Stomach smooth muscle (tissue), 2 donors: ENCODE measurements around the gene HJV.

Experiments used
- H3K27ac ChIP-seq: one replicate; pipeline ENCODE4 v1.7.0; 2013; ENCODE audit warnings: mild to moderate bottlenecking, low read length, inconsistent platforms
- H3K27me3 ChIP-seq, 2 donors: one replicate each; pipeline ENCODE4 v1.7.0; 2013; ENCODE audit warnings: low read length in 2 of 2; ENCODE audit not compliant: insufficient read depth in 2 of 2, control insufficient read depth in 1 of 2
- H3K36me3 ChIP-seq, 2 donors: one replicate each; pipeline ENCODE4 v1.7.0; 2013; ENCODE audit warnings: low read length in 2 of 2; ENCODE audit not compliant: control insufficient read depth in 2 of 2, insufficient read depth in 2 of 2
- H3K4me1 ChIP-seq: one replicate; pipeline ENCODE4 v1.7.0; 2013; ENCODE audit warnings: low read length; ENCODE audit not compliant: control insufficient read depth, insufficient read depth
- H3K4me3 ChIP-seq, 2 donors: one replicate each; pipeline ENCODE4 v1.7.0; 2013; ENCODE audit warnings: low read length in 2 of 2
- H3K9ac ChIP-seq, 2 donors: one replicate each; pipeline ENCODE4 v1.7.0; 2013; ENCODE audit warnings: low read length in 2 of 2, mild to moderate bottlenecking in 1 of 2
- H3K9me3 ChIP-seq, 2 donors: one replicate each; pipeline ENCODE4 v1.7.0; 2013; ENCODE audit warnings: low read length in 2 of 2; ENCODE audit not compliant: control insufficient read depth in 2 of 2
- donor health status: healthy.
- donor health status: Pancreatic carcinoma.

HJV gene

DNA sequence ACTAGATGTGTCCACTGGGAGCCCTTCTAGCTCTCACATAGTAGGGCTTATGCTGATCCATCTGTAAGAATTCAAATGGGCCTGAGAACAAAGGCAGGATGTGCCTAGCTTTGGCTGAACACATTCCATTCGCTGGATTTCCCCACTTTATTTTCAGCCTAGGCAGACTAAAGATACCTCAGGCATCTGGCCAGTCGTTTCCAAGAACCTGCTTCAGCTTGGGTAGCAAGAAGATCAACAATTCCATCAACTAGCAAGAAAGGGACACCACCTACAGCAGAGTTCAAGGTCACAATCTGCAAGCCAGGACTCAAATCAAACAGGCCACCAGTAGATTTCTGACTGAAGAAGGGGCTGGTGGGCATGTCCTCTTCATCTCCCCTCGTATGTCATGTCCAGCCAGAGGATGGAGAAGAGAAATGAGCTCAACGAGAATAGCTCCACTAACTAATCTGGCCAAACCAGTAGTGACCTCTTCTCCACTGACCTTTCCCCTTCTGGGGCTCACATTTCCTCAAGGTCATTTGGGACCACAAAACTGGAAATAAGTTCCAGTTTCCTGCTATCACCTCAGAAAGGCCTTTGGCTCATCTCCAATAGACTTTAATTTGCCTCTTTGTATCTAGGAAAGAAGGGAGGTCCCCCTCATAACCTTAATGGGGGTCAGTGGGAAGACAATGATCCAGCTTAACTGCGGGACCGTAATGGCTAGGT, 39.4 kb downstream of the HJV start:
- Histone ChIP-seq H3K4me3 (peak overlapping the region in 1 of 2 donors; percentile 29), H3K9ac (peak overlapping the region in 1 of 2 donors; percentile 22), H3K27me3 (no peaks in the 10 kb centered on the region), H3K36me3 (no peaks in the 10 kb centered on the region), H3K27ac (peak overlapping the region; percentile 96), H3K4me1 (peaks cover 76% of the 10 kb centered on the region), H3K9me3 (no peaks in the 10 kb centered on the region)

- peaks cover 0 to 3% of the 10 kb centered on the region in 2 donors for H3K36me3 ChIP-seq
- no peaks in the 10 kb centered on the region for H3K9me3 ChIP-seq
- H3K27me3 ChIP-seq: no peaks in the 10 kb centered on the region
- peak overlapping the region; percentile 96 for H3K27ac ChIP-seq
- peak overlapping the region in 1 of 2 donors; percentile 68 for H3K4me3 ChIP-seq
- H3K4me1 ChIP-seq: peaks cover 68% of the 10 kb centered on the region
- H3K9ac ChIP-seq: peak overlapping the region; percentile 61 to 80
Observed at GRCh38 chr1:145980457-145980994, 41.0 kb downstream of the HJV start.

- Histone ChIP-seq H3K9ac (peak overlapping the region; percentile 61 to 80), H3K36me3 (peaks cover 0 to 6% of the 10 kb centered on the region in 2 donors), H3K4me1 (peaks cover 61% of the 10 kb centered on the region), H3K27me3 (no peaks in the 10 kb centered on the region), H3K4me3 (peak overlapping the region; percentile 11 to 68), H3K27ac (peak overlapping the region; percentile 96), H3K9me3 (no peaks in the 10 kb centered on the region)
Observed at GRCh38 chr1:145979746-145980456, 41.6 kb downstream of the HJV start.

DNA sequence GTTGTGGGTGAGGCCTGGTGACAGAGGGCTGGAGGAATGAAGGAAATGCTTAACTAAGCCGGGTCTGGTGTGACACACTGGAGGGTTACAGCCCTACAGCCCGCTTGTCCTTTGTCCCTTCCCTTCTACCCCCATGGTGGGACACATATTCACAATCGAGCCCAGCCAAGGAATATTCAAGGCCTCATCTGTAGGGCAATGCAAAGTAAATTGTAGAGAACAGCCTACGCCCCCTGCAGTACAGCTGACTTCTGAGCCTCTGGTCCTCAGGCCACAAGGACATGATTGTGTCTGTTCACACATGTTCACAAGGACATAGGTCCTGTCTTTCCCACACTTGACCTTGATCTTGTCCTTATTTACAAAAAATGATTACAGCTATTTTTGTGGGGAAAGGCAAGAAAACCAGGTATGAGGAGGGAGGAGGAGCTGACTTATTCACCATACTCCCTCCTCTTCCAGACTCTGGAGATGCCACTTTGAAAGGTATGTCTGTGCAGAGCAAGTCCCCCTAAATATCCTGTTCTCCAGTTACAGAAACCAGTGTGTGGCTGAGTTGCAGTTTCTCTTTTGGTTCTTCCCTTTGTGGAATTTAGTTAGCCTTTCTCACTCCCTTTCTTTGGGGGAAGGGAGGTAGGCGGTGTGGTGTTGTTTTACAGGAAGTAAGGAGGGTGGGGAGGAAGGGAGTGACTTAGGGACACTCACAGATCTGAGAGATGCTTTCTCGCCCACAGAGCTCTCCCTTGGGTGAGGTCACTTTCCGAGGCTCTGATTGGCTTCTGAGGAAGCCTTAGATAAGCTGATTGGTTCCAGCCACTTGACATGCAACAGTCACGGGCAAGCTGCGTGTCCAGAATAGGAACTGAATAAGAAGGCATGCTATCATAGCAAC, 42.4 kb downstream of the HJV start:
- H3K9ac ChIP-seq: peak overlapping the region; percentile 72 to 80
- H3K9me3 ChIP-seq: no peaks in the 10 kb centered on the region
- H3K4me3 ChIP-seq: peak overlapping the region; percentile 45 to 68
- H3K27me3 ChIP-seq: no peaks in the 10 kb centered on the region
- H3K27ac ChIP-seq: peak overlapping the region; percentile 96
- H3K4me1 ChIP-seq: peaks cover 61% of the 10 kb centered on the region
- H3K36me3 ChIP-seq: peaks cover 0 to 6% of the 10 kb centered on the region in 2 donors

GRCh38 chr1:145978471-145978853, 43.1 kb downstream of the HJV start:
- Histone ChIP-seq H3K27me3 (no peaks in the 10 kb centered on the region), H3K4me3 (peak overlapping the region; percentile 45 to 68), H3K9ac (peak overlapping the region; percentile 72 to 77), H3K4me1 (peaks cover 58% of the 10 kb centered on the region), H3K9me3 (no peaks in the 10 kb centered on the region), H3K36me3 (peaks cover 0 to 6% of the 10 kb centered on the region in 2 donors), H3K27ac (peak overlapping the region; percentile 96)

- Histone ChIP-seq H3K9ac (peak overlapping the region; percentile 72 to 77), H3K9me3 (no peaks in the 10 kb centered on the region), H3K27ac (peak overlapping the region; percentile 96), H3K4me3 (peak overlapping the region; percentile 30 to 45), H3K36me3 (peaks cover 0 to 6% of the 10 kb centered on the region in 2 donors), H3K4me1 (peaks cover 51% of the 10 kb centered on the region), H3K27me3 (no peaks in the 10 kb centered on the region)
Observed at GRCh38 chr1:145977486-145978470, 43.8 kb downstream of the HJV start.

GRCh38 chr1:145977016-145977415, 44.5 kb downstream of the HJV start:
- Histone ChIP-seq H3K4me1 (peaks cover 44% of the 10 kb centered on the region), H3K36me3 (peaks cover 0 to 6% of the 10 kb centered on the region in 2 donors), H3K9me3 (no peaks in the 10 kb centered on the region), H3K9ac (peak overlapping the region; percentile 47 to 72), H3K27me3 (no peaks in the 10 kb centered on the region), H3K4me3 (no peak overlapping the region), H3K27ac (peak overlapping the region; percentile 96)

- Histone ChIP-seq H3K4me3 (no peak overlapping the region), H3K9me3 (no peaks in the 10 kb centered on the region), H3K9ac (no peak overlapping the region), H3K27me3 (no peaks in the 10 kb centered on the region), H3K4me1 (peaks cover 32% of the 10 kb centered on the region), H3K27ac (no peak overlapping the region), H3K36me3 (peaks cover 0 to 6% of the 10 kb centered on the region in 2 donors)
Observed at GRCh38 chr1:145975216-145975615, 46.3 kb downstream of the HJV start.

DNA sequence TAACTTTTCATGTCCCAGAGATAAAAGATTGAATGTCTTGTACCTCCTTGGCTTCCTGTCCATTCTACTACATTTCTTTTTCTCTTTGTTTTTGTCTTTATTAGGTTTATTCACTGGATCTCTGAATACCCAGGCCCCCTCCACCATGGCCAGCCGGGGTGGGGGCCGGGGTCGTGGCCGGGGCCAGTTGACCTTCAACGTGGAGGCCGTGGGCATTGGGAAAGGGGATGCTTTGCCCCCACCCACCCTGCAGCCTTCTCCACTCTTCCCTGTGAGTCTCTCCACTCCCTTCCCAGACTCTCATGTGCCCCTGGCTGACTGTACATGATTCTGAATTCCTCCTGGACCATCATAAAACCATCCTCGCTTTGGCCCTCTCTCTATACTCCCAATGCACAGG, 46.8 kb downstream of the HJV start:
- peaks cover 28% of the 10 kb centered on the region for H3K4me1 ChIP-seq
- H3K4me3 ChIP-seq: no peak overlapping the region
- no peaks in the 10 kb centered on the region for H3K9me3 ChIP-seq
- H3K27ac ChIP-seq: no peak overlapping the region
- no peak overlapping the region for H3K9ac ChIP-seq
- no peaks in the 10 kb centered on the region for H3K27me3 ChIP-seq
- peaks cover 0 to 6% of the 10 kb centered on the region in 2 donors for H3K36me3 ChIP-seq
